Suprapubic skin (tissue), 4 donors: ENCODE results near the gene PCBP3.

Experiments used
- POLR2A ChIP-seq, 2 donors: fragments of 450-650 bp; IDR thresholded peaks; one replicate each; pipeline ENCODE4 v1.6.1; 2017; ENCODE audit warnings: antibody characterized with exemption in 2 of 2, mild to moderate bottlenecking in 2 of 2, moderate library complexity in 2 of 2
- POLR2AphosphoS5 ChIP-seq, 3 donors: sonication (generic); formaldehyde crosslinking; IDR thresholded peaks; one replicate each; pipeline ENCODE4 v1.6.1; 2017; ENCODE audit warnings: antibody characterized with exemption in 3 of 3

DNA sequence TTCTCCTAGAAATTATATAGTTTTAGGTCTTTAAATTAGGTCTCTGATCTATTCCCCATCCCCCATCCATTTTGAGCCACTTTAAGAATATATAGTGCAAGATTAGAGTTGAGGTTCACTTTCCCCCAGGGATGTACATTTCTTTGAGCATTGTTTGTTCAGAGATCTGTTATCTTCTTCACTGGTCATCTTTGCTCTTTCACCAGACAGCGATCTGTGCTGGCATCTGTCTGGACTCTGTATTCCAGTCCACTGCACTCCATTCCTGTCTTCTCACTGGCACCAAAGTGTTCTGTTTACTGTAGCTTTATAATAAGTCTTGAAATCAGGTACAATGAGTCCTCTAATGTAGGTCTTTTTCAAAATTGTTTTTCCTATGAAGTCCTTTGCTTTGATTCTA, 112.5 kb downstream of the PCBP3 start:
- TF ChIP-seq POLR2AphosphoS5 (IDR thresholded peaks at IDR 0.05) (no peak), POLR2A (IDR thresholded peaks at IDR 0.05) (no peak)
